Endothelial cell of umbilical vein (primary cell): ENCODE data around the gene TGFBR2. TPM values are rescaled to one million over a fixed set of nuclear protein-coding genes. Genes with fewer than 3 reads are reported as not detected.
A peak's percentile ranks its signal among the peaks of the same experiment; 100 is the strongest.

ENCODE experiments used
- BruUV-seq: library from RNA; stranded (reverse); fragments of 400-500 nt; replicated peaks from 2 replicates; lab custom pipeline; 2021; lab: Mats Ljungman, UMichigan
- CTCF ChIA-PET: fragments of 300-600, 350-600 bp; sonication (Branson Sonifier 250); formaldehyde crosslinking; loops from one replicate; lab custom pipeline; 2021; ENCODE audit warnings: antibody characterized with exemption, inconsistent platforms; lab: Charles Lee
- POLR2A ChIA-PET: fragments of 300-600, 350-600 bp; sonication (Branson Sonifier 250); formaldehyde crosslinking; loops from one replicate; lab custom pipeline; 2021; ENCODE audit warnings: antibody characterized with exemption, inconsistent platforms; lab: Charles Lee
- DNase-seq: peaks from one replicate; pipeline ENCODE4 v3.0.0-alpha.2; 2011; ENCODE audit warnings: low read depth, low spot score
- FAIRE-seq: peaks from 2 replicates; lab custom pipeline; 2011; peaks lifted over from hg19 to GRCh38; lab: Jason Lieb, UNC
- H2AFZ ChIP-seq: 2 replicates; pipeline ENCODE4 v1.6.0; 2012; ENCODE audit warnings: low read depth, low read length, control low read depth, inconsistent platforms
- H3K27ac ChIP-seq: 2 replicates; pipeline ENCODE4 v1.5.1; 2011; ENCODE audit warnings: low read depth, mild to moderate bottlenecking, control low read depth, low read length, moderate library complexity; ENCODE audit not compliant: insufficient read depth
- H3K27me3 ChIP-seq, 2 experiments: 2 replicates each; pipeline versions ENCODE4 v1.6.0 to v1.6.1; 2011; ENCODE audit warnings: low read length in 2 of 2, mixed read lengths in 1 of 2; ENCODE audit not compliant: control insufficient read depth in 2 of 2, insufficient read depth in 2 of 2
- H3K36me3 ChIP-seq, 2 experiments: 2 replicates in 1 of 2; 3 replicates in 1 of 2; pipeline ENCODE4 v1.5.1; 2011; ENCODE audit warnings: low read length in 2 of 2, mild to moderate bottlenecking in 1 of 2, moderate library complexity in 1 of 2; ENCODE audit not compliant: control insufficient read depth in 2 of 2, insufficient read depth in 2 of 2; ENCODE audit errors: extremely low read depth in 1 of 2
- H3K4me1 ChIP-seq: 3 replicates; pipeline ENCODE4 v1.5.1; 2011; ENCODE audit warnings: mild to moderate bottlenecking, low read length; ENCODE audit not compliant: control insufficient read depth, insufficient read depth; ENCODE audit errors: extremely low read depth
- H3K4me2 ChIP-seq: 2 replicates; pipeline ENCODE4 v1.6.1; 2011; ENCODE audit warnings: low read length, control low read depth, mixed read lengths; ENCODE audit not compliant: insufficient read depth
- H3K4me3 ChIP-seq, 3 experiments: fragments of 200-600 bp in 1 of 3; sonication (generic), shearing (Covaris generic) in 1 of 3; replicated peaks in 1 of 3; 2 replicates each; pipeline ENCODE4 v1.5.1; 2011 to 2016; ENCODE audit warnings: control low read depth in 3 of 3, low read length in 3 of 3, mild to moderate bottlenecking in 2 of 3, inconsistent platforms in 1 of 3, low read depth in 1 of 3, moderate library complexity in 1 of 3; ENCODE audit not compliant: insufficient read depth in 1 of 3
- H3K79me2 ChIP-seq: 2 replicates; pipeline ENCODE4 v1.6.0; 2012; ENCODE audit warnings: low read length, inconsistent platforms; ENCODE audit not compliant: control insufficient read depth, insufficient read depth
- H3K9ac ChIP-seq: replicated peaks from 2 replicates; pipeline ENCODE3; 2011; ENCODE audit warnings: low read length, control low read depth; ENCODE audit not compliant: insufficient read depth; ENCODE audit errors: extremely low read depth
- H3K9me1 ChIP-seq: replicated peaks from 3 replicates; pipeline ENCODE4 v1.6.0; 2011; ENCODE audit warnings: mild to moderate bottlenecking, low read length; ENCODE audit not compliant: control insufficient read depth, insufficient read depth; ENCODE audit errors: extremely low read depth
- H3K9me3 ChIP-seq: replicated peaks from 2 replicates; pipeline ENCODE4 v1.5.1; 2012; ENCODE audit warnings: low read length, inconsistent platforms; ENCODE audit not compliant: control insufficient read depth, insufficient read depth
- H4K20me1 ChIP-seq: replicated peaks from 2 replicates; pipeline ENCODE3; 2011; ENCODE audit warnings: mild to moderate bottlenecking, low read length; ENCODE audit not compliant: control insufficient read depth, insufficient read depth; ENCODE audit errors: extremely low read depth
- EZH2 ChIP-seq: IDR thresholded peaks from 2 replicates; pipeline ENCODE4 v1.6.1; 2012; ENCODE audit warnings: borderline replicate concordance, low read depth, mild to moderate bottlenecking, moderate library complexity, low read length, inconsistent platforms; ENCODE audit not compliant: severe bottlenecking
- FOS ChIP-seq: IDR thresholded peaks from 2 replicates; pipeline ENCODE4 v1.6.1; 2011; ENCODE audit warnings: mild to moderate bottlenecking, low read length, moderate library complexity, borderline replicate concordance; ENCODE audit not compliant: insufficient read depth
- GATA2 ChIP-seq: IDR thresholded peaks from 2 replicates; pipeline ENCODE4 v1.7.0; 2011; ENCODE audit warnings: low read depth, mild to moderate bottlenecking, moderate library complexity, mixed read lengths, low read length; ENCODE audit not compliant: insufficient read length, insufficient read depth
- JUN ChIP-seq: IDR thresholded peaks from 2 replicates; pipeline ENCODE4 v1.6.1; 2011; ENCODE audit warnings: borderline replicate concordance, low read depth; ENCODE audit not compliant: insufficient read length, insufficient read depth
- MAX ChIP-seq: IDR thresholded peaks from 2 replicates; pipeline ENCODE4 v1.6.1; 2011; ENCODE audit not compliant: insufficient read depth, insufficient read length
- MYC ChIP-seq: IDR thresholded peaks from one replicate; pipeline ENCODE4 v1.6.1; 2011; ENCODE audit warnings: mild to moderate bottlenecking, low read depth, low read length
- POLR2A ChIP-seq: IDR thresholded peaks from 2 replicates; pipeline ENCODE4 v1.6.1; 2012; ENCODE audit warnings: low read depth, mild to moderate bottlenecking, control low read depth, low read length
- POLR2AphosphoS5 ChIP-seq: IDR thresholded peaks from 2 replicates; pipeline ENCODE4 v1.6.1; 2012; ENCODE audit warnings: low read depth, mild to moderate bottlenecking, control low read depth, low read length, moderate library complexity; ENCODE audit not compliant: insufficient read depth
- dilution Hi-C: fragments of 300-500 bp; cut with MboI; formaldehyde crosslinking; loops from one replicate; pipeline ENCODE4 v1.15.0; 2019; ENCODE audit warnings: low sequenced_read_pairs; ENCODE audit not compliant: extremely low pct_ligation_motif_present
- intact Hi-C: fragments of 100-400 bp; cut with micrococcal nuclease; formaldehyde crosslinking; loops from one replicate; pipeline ENCODE4 v1.10.0; 2022
- polyA plus RNA-seq, 4 experiments: library from polyadenylated mRNA; depleted of rRNA in 3 of 4; stranded (reverse) in 3 of 4; unstranded in 1 of 4; fragments of >200 nt; gene quantifications; 2 replicates each; pipeline versions ENCODE4 v1.2.1 to v1.2.3, GENCODE V29; 2011 to 2012; ENCODE audit warnings: missing spikeins in 1 of 4
- total RNA-seq: library from RNA; stranded (reverse); gene quantifications from 2 replicates; pipeline ENCODE4 v1.2.3, GENCODE V29; 2021
- TF ChIP-seq, protein P1 (sequence below), 2 donors: IDR thresholded peaks; 1 replicate in 1 of 2; 2 replicates in 1 of 2; pipeline ENCODE4 v1.5.1; 2011; ENCODE audit warnings: low read length in 2 of 2, mild to moderate bottlenecking in 2 of 2, moderate library complexity in 2 of 2, control low read depth in 1 of 2, inconsistent platforms in 1 of 2, low read depth in 1 of 2; ENCODE audit not compliant: insufficient read depth in 1 of 2; ENCODE audit errors: extremely low read depth in 1 of 2

TGFBR2 gene
- total and polyA plus RNA-seq, 2 donors (not counting 3 experiments of a cell fraction or from before 2014, with no cell fraction given) = 227 to 250 TPM

DNA sequence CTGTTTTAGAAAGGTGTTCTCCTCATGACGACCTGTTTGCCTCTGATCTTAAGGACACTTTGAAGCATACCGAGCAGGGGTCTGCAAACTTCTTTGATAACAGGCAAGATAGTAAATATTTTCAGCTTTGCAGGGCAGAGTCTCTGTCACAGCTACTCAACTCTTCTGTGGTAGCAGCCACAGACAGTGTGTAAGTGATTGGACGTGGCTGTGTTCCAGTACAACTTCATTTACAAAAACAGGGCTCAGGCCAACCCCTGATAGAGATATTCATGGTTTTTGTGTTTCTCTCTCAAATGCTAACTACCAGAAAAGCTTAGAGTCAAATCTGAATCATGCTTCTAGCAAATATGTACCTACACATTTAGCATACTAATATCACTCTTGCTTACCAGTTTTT is 51.5 kb downstream of the TGFBR2 start:
- no peaks in the 10 kb centered on the region for H4K20me1 ChIP-seq
- CTCF ChIA-PET = interaction anchor here (0.9 to 3.1 kb wide), 9 partner anchors 24 to 616 kb away, joined by 3 to 18 read pairs (median 8); no protein-coding TSS in a partner anchor
- TF ChIP-seq GATA2 (no peak), POLR2A (no peak), EZH2 (no peak), JUN (no peak)
- no peak for DNase-seq
- H3K36me3 ChIP-seq = peaks cover 19 to 65% of the 10 kb centered on the region in 2 experiments
- no peak overlapping the region for H3K4me3 ChIP-seq
- POLR2A ChIA-PET = interaction anchor here (0.9 to 1.3 kb wide), 5 partner anchors 24 to 113 kb away, joined by 3 to 7 read pairs (median 4); no protein-coding TSS in a partner anchor
- peak overlapping the region; percentile 98 for H3K27ac ChIP-seq
- H3K4me2 ChIP-seq = peak overlapping the region; percentile 74
- peaks cover 97% of the 10 kb centered on the region for H3K4me1 ChIP-seq
- no TSS peak for BruUV-seq
- H3K79me2 ChIP-seq = peaks cover 69% of the 10 kb centered on the region
- no peak for FAIRE-seq
- H3K27me3 ChIP-seq = no peaks in the 10 kb centered on the region
- H2AFZ ChIP-seq = no peak overlapping the region
- peak overlapping the region; percentile 87 for H3K9ac ChIP-seq
- H3K9me3 ChIP-seq = no peaks in the 10 kb centered on the region
- dilution Hi-C loops (no loop called here), intact Hi-C loops (loop anchor here (1.0 kb wide), 1 partner anchor 114 kb away; no protein-coding TSS in a partner anchor)
- H3K9me1 ChIP-seq = no peaks in the 10 kb centered on the region

GRCh38 chr3:30658328-30659052 is 52.1 kb downstream of the TGFBR2 start:
- Histone ChIP-seq H3K4me1 (peaks cover 100% of the 10 kb centered on the region), H3K4me3 (no peak overlapping the region), H2AFZ (no peak overlapping the region), H3K27ac (peak overlapping the region; percentile 98), H3K9me3 (no peaks in the 10 kb centered on the region), H3K27me3 (no peaks in the 10 kb centered on the region), H4K20me1 (no peaks in the 10 kb centered on the region), H3K9me1 (no peaks in the 10 kb centered on the region), H3K79me2 (peaks cover 70% of the 10 kb centered on the region), H3K4me2 (peak overlapping the region; percentile 74), H3K9ac (peak overlapping the region; percentile 87), H3K36me3 (peaks cover 19 to 67% of the 10 kb centered on the region in 2 experiments)
- TF ChIP-seq MAX = no peak
- peak; percentile 42 for TF ChIP-seq GATA2
- TF ChIP-seq POLR2A = peak; percentile 68
- TF ChIP-seq JUN = peak; percentile 45
- TF ChIP-seq EZH2 = no peak
- TF ChIP-seq FOS = peak; percentile 30
- TF ChIP-seq POLR2AphosphoS5 = peak; percentile 90
- TF ChIP-seq MYC = peak; percentile 13
- TF ChIP-seq, protein P1, sequence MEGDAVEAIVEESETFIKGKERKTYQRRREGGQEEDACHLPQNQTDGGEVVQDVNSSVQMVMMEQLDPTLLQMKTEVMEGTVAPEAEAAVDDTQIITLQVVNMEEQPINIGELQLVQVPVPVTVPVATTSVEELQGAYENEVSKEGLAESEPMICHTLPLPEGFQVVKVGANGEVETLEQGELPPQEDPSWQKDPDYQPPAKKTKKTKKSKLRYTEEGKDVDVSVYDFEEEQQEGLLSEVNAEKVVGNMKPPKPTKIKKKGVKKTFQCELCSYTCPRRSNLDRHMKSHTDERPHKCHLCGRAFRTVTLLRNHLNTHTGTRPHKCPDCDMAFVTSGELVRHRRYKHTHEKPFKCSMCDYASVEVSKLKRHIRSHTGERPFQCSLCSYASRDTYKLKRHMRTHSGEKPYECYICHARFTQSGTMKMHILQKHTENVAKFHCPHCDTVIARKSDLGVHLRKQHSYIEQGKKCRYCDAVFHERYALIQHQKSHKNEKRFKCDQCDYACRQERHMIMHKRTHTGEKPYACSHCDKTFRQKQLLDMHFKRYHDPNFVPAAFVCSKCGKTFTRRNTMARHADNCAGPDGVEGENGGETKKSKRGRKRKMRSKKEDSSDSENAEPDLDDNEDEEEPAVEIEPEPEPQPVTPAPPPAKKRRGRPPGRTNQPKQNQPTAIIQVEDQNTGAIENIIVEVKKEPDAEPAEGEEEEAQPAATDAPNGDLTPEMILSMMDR (IDR thresholded peaks at IDR 0.05; ENCODE audit: extremely low read depth in 1 of 2, insufficient read depth in 1 of 2, low read depth in 1 of 2, low read length in 2 of 2) = no peak
- CTCF ChIA-PET = interaction anchor here (0.6 to 3.1 kb wide), 16 partner anchors 9 to 617 kb away, joined by 3 to 18 read pairs (median 4); no protein-coding TSS in a partner anchor
- peak; percentile 95 for DNase-seq
- dilution Hi-C loops (no loop called here), intact Hi-C loops (loop anchor here (1.0 kb wide), 10 partner anchors 23 to 496 kb away; partner anchors contain the start of gene TGFBR2)
- FAIRE-seq = peak; percentile 88
- POLR2A ChIA-PET = interaction anchor here (0.7 to 1.5 kb wide), 10 partner anchors 16 to 459 kb away, joined by 3 to 7 read pairs (median 4); partner anchors contain the start of gene TGFBR2
- BruUV-seq = TSS peak; percentile 75
